Measurements from ENCODE around the gene JARID2. TPM values are rescaled to one million over a fixed set of nuclear protein-coding genes. Genes with fewer than 3 reads are reported as not detected.

JARID2 gene
- total RNA-seq, 4 donors from 2014 or later = 6.6 to 8.1 (median 7.5) TPM

- WGBS, 2 donors = 22 to 31% methylated on average over 6 to 7 of the region's 7 CpGs
- no peak overlapping the region for H3K4me3 ChIP-seq (replicated peaks in 1 of 3)
- no peaks in the 10 kb centered on the region for H3K27me3 ChIP-seq
- TF ChIP-seq POLR2A (IDR thresholded peaks at IDR 0.05) (no peak), CTCF (IDR thresholded peaks at IDR 0.05) (no peak)
- H3K36me3 ChIP-seq = no peaks in the 10 kb centered on the region
- intact Hi-C loops (cut with DNase I) = no loop called here
- H3K4me1 ChIP-seq = peaks cover 45 to 48% of the 10 kb centered on the region in 2 donors
- no peak overlapping the region for H3K27ac ChIP-seq
- DNase-seq = peak in 1 of 2 donors; percentile 32
- no peaks in the 10 kb centered on the region for H3K9me3 ChIP-seq
Observed at GRCh38 chr6:15264902-15265761, 19.3 kb downstream of the JARID2 start.

- no peaks in the 10 kb centered on the region for H3K9me3 ChIP-seq
- no peaks in the 10 kb centered on the region for H3K27me3 ChIP-seq
- intact Hi-C loops (cut with DNase I) = no loop called here
- H3K27ac ChIP-seq = no peak overlapping the region
- H3K4me3 ChIP-seq (replicated peaks in 1 of 3) = no peak overlapping the region
- TF ChIP-seq POLR2A (IDR thresholded peaks at IDR 0.05) (no peak), CTCF (IDR thresholded peaks at IDR 0.05) (no peak)
- H3K4me1 ChIP-seq = peaks cover 39 to 42% of the 10 kb centered on the region in 2 donors
- no peak for DNase-seq
- 67 to 79% methylated on average over 5 of the region's 5 CpGs for WGBS, 2 donors
- H3K36me3 ChIP-seq = no peaks in the 10 kb centered on the region
Observed at GRCh38 chr6:15265787-15266186, 19.9 kb downstream of the JARID2 start.

GRCh38 chr6:15266423-15266996 lies 20.6 kb downstream of the JARID2 start:
- Histone ChIP-seq H3K27ac (no peak overlapping the region), H3K36me3 (no peaks in the 10 kb centered on the region), H3K4me1 (peaks cover 37 to 42% of the 10 kb centered on the region in 2 donors), H3K27me3 (no peaks in the 10 kb centered on the region), H3K9me3 (no peaks in the 10 kb centered on the region), H3K4me3 (replicated peaks in 1 of 3) (no peak overlapping the region)
- no peak for DNase-seq
- TF ChIP-seq POLR2A (IDR thresholded peaks at IDR 0.05) (no peak), CTCF (IDR thresholded peaks at IDR 0.05) (no peak)
- intact Hi-C loops (cut with DNase I) = no loop called here
- WGBS, 2 donors = 72 to 75% methylated on average over 11 of the region's 11 CpGs

GRCh38 chr6:15267221-15267620 lies 21.4 kb downstream of the JARID2 start:
- no peaks in the 10 kb centered on the region for H3K27me3 ChIP-seq
- no peaks in the 10 kb centered on the region for H3K36me3 ChIP-seq
- WGBS, 2 donors = 93 to 100% methylated on average over 2 of the region's 2 CpGs
- no peaks in the 10 kb centered on the region for H3K9me3 ChIP-seq
- intact Hi-C loops (cut with DNase I) = no loop called here
- TF ChIP-seq POLR2A (IDR thresholded peaks at IDR 0.05) (no peak), CTCF (IDR thresholded peaks at IDR 0.05) (no peak)
- no peak overlapping the region for H3K27ac ChIP-seq
- peaks cover 37 to 42% of the 10 kb centered on the region in 2 donors for H3K4me1 ChIP-seq
- no peak overlapping the region for H3K4me3 ChIP-seq (replicated peaks in 1 of 3)
- DNase-seq = no peak

Data from thyroid gland (tissue), 4 donors.